H9 (cell line): ENCODE data around the gene NAT14. TPM values are rescaled to one million over a fixed set of nuclear protein-coding genes. Genes with fewer than 3 reads are reported as not detected.

Experiments used
- DNase-seq: peaks from one replicate; pipeline ENCODE4 v3.0.0-alpha.2; 2017
- H2AFZ ChIP-seq: one replicate; pipeline ENCODE4 v1.6.1; 2013; ENCODE audit warnings: mild to moderate bottlenecking, low read length, control low read depth, moderate library complexity
- H2AK5ac ChIP-seq: 2 replicates; pipeline ENCODE4 v1.6.1; 2013; ENCODE audit warnings: low read length, control low read depth, mixed read lengths; ENCODE audit not compliant: insufficient read length
- H2BK120ac ChIP-seq: one replicate; pipeline ENCODE4 v1.6.1; 2013; ENCODE audit warnings: low read depth, mild to moderate bottlenecking, low read length, control low read depth, inconsistent platforms; ENCODE audit not compliant: poor library complexity, severe bottlenecking
- H2BK12ac ChIP-seq: 2 replicates; pipeline ENCODE4 v1.6.1; 2013; ENCODE audit warnings: low read length, control low read depth, mixed read lengths, low read depth; ENCODE audit not compliant: insufficient read length
- H2BK15ac ChIP-seq: 2 replicates; pipeline ENCODE4 v1.6.1; 2013; ENCODE audit warnings: low read depth, low read length, control low read depth
- H2BK20ac ChIP-seq: one replicate; pipeline ENCODE4 v1.6.1; 2013; ENCODE audit warnings: low read depth, mild to moderate bottlenecking, low read length, control low read depth, inconsistent platforms; ENCODE audit not compliant: poor library complexity, severe bottlenecking
- H2BK5ac ChIP-seq: 2 replicates; pipeline ENCODE4 v1.6.1; 2013; ENCODE audit warnings: low read length, control low read depth, mixed read lengths; ENCODE audit not compliant: insufficient read length
- H3K14ac ChIP-seq: 2 replicates; pipeline ENCODE4 v1.6.1; 2013; ENCODE audit warnings: low read length, control low read depth; ENCODE audit not compliant: insufficient read depth
- H3K18ac ChIP-seq: 2 replicates; pipeline ENCODE4 v1.6.1; 2013; ENCODE audit warnings: low read depth, mild to moderate bottlenecking, mixed read lengths, low read length, control low read depth; ENCODE audit not compliant: insufficient read length
- H3K23ac ChIP-seq: 2 replicates; pipeline ENCODE4 v1.6.1; 2013; ENCODE audit warnings: low read length, control low read depth, mixed read lengths, low read depth; ENCODE audit not compliant: insufficient read length
- H3K23me2 ChIP-seq: 2 replicates; pipeline ENCODE4 v1.6.1; 2013; ENCODE audit warnings: low read depth, mild to moderate bottlenecking, mixed read lengths, low read length, control low read depth; ENCODE audit not compliant: insufficient read length, poor library complexity, severe bottlenecking
- H3K27ac ChIP-seq: 2 replicates; pipeline ENCODE4 v1.5.1; 2013; ENCODE audit warnings: low read length, control low read depth, mixed read lengths, low read depth; ENCODE audit not compliant: insufficient read length
- H3K27me3 ChIP-seq: 2 replicates; pipeline ENCODE4 v1.6.1; 2013; ENCODE audit warnings: low read length, control low read depth, inconsistent platforms; ENCODE audit not compliant: insufficient read depth
- H3K4ac ChIP-seq: 2 replicates; pipeline ENCODE4 v1.6.1; 2013; ENCODE audit warnings: low read depth, mild to moderate bottlenecking, control low read depth, inconsistent platforms, low read length, moderate library complexity
- H3K4me1 ChIP-seq: 2 replicates; pipeline ENCODE4 v1.6.1; 2013; ENCODE audit warnings: low read length, control low read depth, inconsistent platforms; ENCODE audit not compliant: insufficient read depth
- H3K4me2 ChIP-seq: 2 replicates; pipeline ENCODE4 v1.6.1; 2013; ENCODE audit warnings: low read length, control low read depth, mixed read lengths; ENCODE audit not compliant: insufficient read length, insufficient read depth
- H3K56ac ChIP-seq: 2 replicates; pipeline ENCODE4 v1.6.1; 2013; ENCODE audit warnings: low read depth, mild to moderate bottlenecking, mixed read lengths, low read length, control low read depth; ENCODE audit not compliant: insufficient read length
- H3K79me1 ChIP-seq: 2 replicates; pipeline ENCODE4 v1.6.1; 2013; ENCODE audit warnings: low read depth, mild to moderate bottlenecking, moderate library complexity, low read length, control low read depth, inconsistent platforms; ENCODE audit not compliant: insufficient read depth, poor library complexity, severe bottlenecking
- H3K79me2 ChIP-seq: 2 replicates; pipeline ENCODE4 v1.6.1; 2013; ENCODE audit warnings: low read length, control low read depth, inconsistent platforms; ENCODE audit not compliant: insufficient read depth
- H3K9ac ChIP-seq: 2 replicates; pipeline ENCODE4 v1.6.1; 2013; ENCODE audit warnings: low read length, control low read depth, mixed read lengths; ENCODE audit not compliant: insufficient read length; ENCODE audit errors: extremely low read depth
- H3K9me3 ChIP-seq: one replicate; pipeline ENCODE4 v1.6.1; 2013; ENCODE audit warnings: low read depth, low read length, inconsistent platforms; ENCODE audit not compliant: control insufficient read depth
- H3T11ph ChIP-seq: one replicate; pipeline ENCODE4 v1.6.1; 2013; ENCODE audit warnings: mild to moderate bottlenecking, low read length, control low read depth, inconsistent platforms
- H4K20me1 ChIP-seq: one replicate; pipeline ENCODE4 v1.6.1; 2013; ENCODE audit not compliant: control insufficient read depth, insufficient read length, insufficient read depth
- H4K5ac ChIP-seq: 2 replicates; pipeline ENCODE4 v1.6.1; 2013; ENCODE audit warnings: low read depth, mild to moderate bottlenecking, mixed read lengths, low read length, control low read depth; ENCODE audit not compliant: insufficient read length
- H4K8ac ChIP-seq: replicated peaks from 2 replicates; pipeline ENCODE4 v1.6.1; 2013; ENCODE audit warnings: low read length, control low read depth, mixed read lengths, low read depth; ENCODE audit not compliant: insufficient read length
- H4K91ac ChIP-seq: 2 replicates; pipeline ENCODE4 v1.6.1; 2013; ENCODE audit warnings: low read depth, mild to moderate bottlenecking, moderate library complexity, mixed read lengths, low read length, control low read depth; ENCODE audit not compliant: insufficient read length
- H3K27ac Mint-ChIP-seq, 3 experiments: 2 replicates in 2 of 3; 3 replicates in 1 of 3; pipeline ENCODE4 v1.8.0; 2020 to 2021; ENCODE audit warnings: mixed read lengths in 3 of 3, mild to moderate bottlenecking in 1 of 3, moderate library complexity in 1 of 3
- H3K27me3 Mint-ChIP-seq: 2 replicates; pipeline ENCODE4 v1.8.0; 2021; ENCODE audit warnings: low read depth, mild to moderate bottlenecking, moderate library complexity, mixed read lengths
- H3K36me3 Mint-ChIP-seq, 3 experiments: 2 replicates in 2 of 3; 3 replicates in 1 of 3; pipeline ENCODE4 v1.8.0; 2020 to 2021; ENCODE audit warnings: low read depth in 3 of 3, mixed read lengths in 3 of 3; ENCODE audit not compliant: insufficient read depth in 1 of 3
- H3K4me1 Mint-ChIP-seq, 2 experiments: 2 replicates each; pipeline ENCODE4 v1.8.0; 2020; ENCODE audit warnings: mixed read lengths in 2 of 2
- H3K4me3 Mint-ChIP-seq, 2 experiments: 2 replicates in 1 of 2; 3 replicates in 1 of 2; pipeline ENCODE4 v1.8.0; 2020 to 2021; ENCODE audit warnings: mild to moderate bottlenecking in 2 of 2, mixed read lengths in 2 of 2, moderate library complexity in 1 of 2
- H3K9me3 Mint-ChIP-seq, 2 experiments: 2 replicates in 1 of 2; 3 replicates in 1 of 2; pipeline ENCODE4 v1.8.0; 2020; ENCODE audit warnings: mild to moderate bottlenecking in 2 of 2, mixed read lengths in 2 of 2, moderate library complexity in 1 of 2
- CTCF ChIP-seq: fragments of 200-600 bp; sonication (generic); conservative IDR thresholded peaks from 3 replicates; pipeline ENCODE4 v1.8.0; 2021; ENCODE audit warnings: antibody characterized with exemption, mild to moderate bottlenecking
- WGBS: extraction: QIAGEN DNeasy Blood & Tissue Kit; methylation state at CpG from one replicate; pipeline ENCODE4 v1.1.7; 2013; ENCODE audit warnings: missing lambda C conversion rate, low lambda C conversion rate, mixed read lengths; ENCODE audit not compliant: insufficient read length; ENCODE audit errors: extremely low coverage; 5-methylcytosine and 5-hydroxymethylcytosine counted together
- total RNA-seq: library from RNA; stranded (reverse); gene quantifications from 2 replicates; pipeline ENCODE4 v1.2.1, GENCODE V29; 2021

Gene NAT14
- total RNA-seq, 1 experiment from 2014 or later = 51.2 TPM

GRCh38 chr19:55449469-55449868 lies 35.5 kb upstream of the NAT14 start:
- no peak for TF ChIP-seq CTCF
- Histone ChIP-seq H3K18ac (no peak overlapping the region), H3K4ac (no peak overlapping the region), H3K23ac (no peak overlapping the region), H3K9ac (no peak overlapping the region), H2AK5ac (no peak overlapping the region), H4K5ac (no peak overlapping the region), H3K4me2 (no peak overlapping the region), H3K27me3 (peaks cover 48% of the 10 kb centered on the region; the same call in 1 of the 2 replicates), H3K9me3 (no peaks in the 10 kb centered on the region), H2BK120ac (no peak overlapping the region), H3K14ac (no peak overlapping the region), H3K4me1 (no peaks in the 10 kb centered on the region), H3T11ph (no peak overlapping the region), H2BK12ac (no peak overlapping the region), H4K91ac (no peak overlapping the region), H2AFZ (no peak overlapping the region), H3K79me2 (no peaks in the 10 kb centered on the region), H2BK15ac (no peak overlapping the region), H3K23me2 (peaks cover 4% of the 10 kb centered on the region), H2BK20ac (no peak overlapping the region), H2BK5ac (no peak overlapping the region), H3K56ac (no peak overlapping the region), H4K20me1 (no peaks in the 10 kb centered on the region), H3K79me1 (no peaks in the 10 kb centered on the region), H3K27ac (no peak overlapping the region), H4K8ac (no peak overlapping the region)
- Mint-ChIP-seq H3K27ac (no peak overlapping the region), H3K36me3 (peaks cover 0 to 5% (median 5%) of the 10 kb centered on the region in 3 experiments; a peak in 3 of 7 replicates), H3K9me3 (no peaks in the 10 kb centered on the region; a peak in 2 of 5 replicates), H3K4me3 (no peak overlapping the region), H3K27me3 (peaks cover 27% of the 10 kb centered on the region), H3K4me1 (peaks cover 2 to 13% of the 10 kb centered on the region in 2 experiments; a peak in 2 of 4 replicates)
- no CpG with 5 or more reads among the region's 16 CpGs for WGBS
- DNase-seq = no peak
